Fibroblast of lung (primary cell): Measurements from ENCODE around the gene TEX2.

ENCODE experiments used
- CTCF ChIP-seq, 2 donors: IDR thresholded peaks in 1 of 2; conservative IDR thresholded peaks in 1 of 2; 1 replicate in 1 of 2; 2 replicates in 1 of 2; pipeline ENCODE4 v1.5.1; 2011 to 2012; ENCODE audit warnings: low read length in 2 of 2, control low read depth in 1 of 2, inconsistent platforms in 1 of 2, low read depth in 1 of 2, mild to moderate bottlenecking in 1 of 2
- EZH2 ChIP-seq: IDR thresholded peaks from 2 replicates; pipeline ENCODE4 v1.5.1; 2012; ENCODE audit warnings: low read length, control low read depth, mild to moderate bottlenecking; ENCODE audit errors: missing control alignments

GRCh38 chr17:64149196-64149595, 113.9 kb downstream of the TEX2 start:
- TF ChIP-seq CTCF (conservative IDR thresholded peaks at IDR 0.05 in 1 of 2, IDR thresholded peaks at IDR 0.05 in 1 of 2; ENCODE audit: low read depth in 1 of 2, low read length in 2 of 2) (no peak), EZH2 (no peak)
